Liver (tissue), 3 donors: ENCODE results near the gene CMIP.

Experiments used
- ATF3 ChIP-seq: IDR thresholded peaks from 2 replicates; pipeline ENCODE4 v1.6.1; 2016; ENCODE audit warnings: antibody characterized with exemption
- CTCF ChIP-seq: fragments of 150-350 bp; IDR thresholded peaks from 2 replicates; pipeline ENCODE4 v1.5.1; 2017; ENCODE audit warnings: improper control_type of control experiment, low read depth, low read length; ENCODE audit not compliant: missing input control
- REST ChIP-seq: IDR thresholded peaks from 2 replicates; pipeline ENCODE4 v1.6.1; 2016; ENCODE audit warnings: antibody characterized with exemption, mild to moderate bottlenecking
- donor health status: healthy.
- donor health status: healthy.

- no peak for TF ChIP-seq REST
- TF ChIP-seq CTCF, result no peak
- no peak for TF ChIP-seq ATF3
Measured at GRCh38 chr16:81515721-81516120, 71.1 kb downstream of the CMIP start.
